DND-41 (cell line): Measurements from ENCODE around the gene PDE12.

ENCODE experiments used
- ATAC-seq: fragments of 200-7000 bp; cut with Tn5 transposase; 3 replicates; pipeline ENCODE4 v1.9.1; 2021; ENCODE audit warnings: low read depth; ENCODE audit not compliant: insufficient read depth
- DNase-seq: peaks from one replicate; pipeline ENCODE4 v3.0.0-alpha.2; 2020
- H2AFZ ChIP-seq: 2 replicates; pipeline ENCODE4 v1.6.0; 2012; ENCODE audit warnings: low read depth, low read length
- H3K27ac ChIP-seq: 2 replicates; pipeline ENCODE4 v1.5.1; 2012; ENCODE audit warnings: low read length, inconsistent platforms
- H3K27me3 ChIP-seq: fragments of 200-600 bp; sonication (generic); 2 replicates; pipeline ENCODE4 v1.6.0; 2012; ENCODE audit warnings: low read length, mild to moderate bottlenecking, inconsistent platforms; ENCODE audit not compliant: insufficient read depth, poor library complexity
- H3K36me3 ChIP-seq: 2 replicates; pipeline ENCODE4 v1.5.1; 2012; ENCODE audit warnings: low read length, inconsistent platforms; ENCODE audit not compliant: insufficient read depth
- H3K4me1 ChIP-seq: 2 replicates; pipeline ENCODE4 v1.5.1; 2012; ENCODE audit warnings: mild to moderate bottlenecking, low read length; ENCODE audit not compliant: insufficient read depth
- H3K4me2 ChIP-seq: 2 replicates; pipeline ENCODE4 v1.6.0; 2012; ENCODE audit warnings: mild to moderate bottlenecking, moderate library complexity, low read length, inconsistent platforms; ENCODE audit not compliant: insufficient read depth
- H3K4me3 ChIP-seq, 2 experiments: fragments of 200-600 bp in 1 of 2; shearing (Covaris generic) in 1 of 2; 2 replicates each; pipeline ENCODE4 v1.5.1; 2012 to 2016; ENCODE audit warnings: inconsistent platforms in 2 of 2, low read length in 2 of 2, mild to moderate bottlenecking in 2 of 2, low read depth in 1 of 2, moderate library complexity in 1 of 2
- H3K79me2 ChIP-seq: 2 replicates; pipeline ENCODE4 v1.6.0; 2012; ENCODE audit warnings: low read length, inconsistent platforms; ENCODE audit not compliant: insufficient read depth
- H3K9ac ChIP-seq: 2 replicates; pipeline ENCODE4 v1.6.0; 2012; ENCODE audit warnings: low read depth, mild to moderate bottlenecking, inconsistent platforms, low read length, moderate library complexity
- H3K9me3 ChIP-seq: 2 replicates; pipeline ENCODE4 v1.5.1; 2012; ENCODE audit warnings: low read length, moderate library complexity, mild to moderate bottlenecking, inconsistent platforms; ENCODE audit not compliant: insufficient read depth, severe bottlenecking
- H4K20me1 ChIP-seq: 2 replicates; pipeline ENCODE4 v1.6.0; 2012; ENCODE audit warnings: low read length; ENCODE audit not compliant: insufficient read depth
- EZH2 ChIP-seq: IDR thresholded peaks from 3 replicates; pipeline ENCODE4 v1.6.1; 2012; ENCODE audit warnings: borderline replicate concordance, low read depth, mild to moderate bottlenecking, moderate library complexity, low read length, inconsistent platforms; ENCODE audit not compliant: severe bottlenecking
- TF ChIP-seq, protein P1 (sequence below): IDR thresholded peaks from 2 replicates; pipeline ENCODE4 v1.5.1; 2012; ENCODE audit warnings: borderline replicate concordance, low read length, moderate library complexity, mild to moderate bottlenecking; ENCODE audit not compliant: poor library complexity, severe bottlenecking; ENCODE audit errors: extremely low read depth

Gene PDE12

GRCh38 chr3:57569859-57570450 is 13.9 kb downstream of the PDE12 start:
- no peak overlapping the region for H3K4me3 ChIP-seq
- H3K9ac ChIP-seq = no peak overlapping the region
- peaks cover 81% of the 10 kb centered on the region for H3K36me3 ChIP-seq
- H3K9me3 ChIP-seq = no peaks in the 10 kb centered on the region
- H3K4me1 ChIP-seq = no peaks in the 10 kb centered on the region
- H2AFZ ChIP-seq = no peak overlapping the region
- H3K27me3 ChIP-seq = no peaks in the 10 kb centered on the region
- peaks cover 4% of the 10 kb centered on the region; the same call in 1 of the 2 replicates for H4K20me1 ChIP-seq
- DNase-seq (no peak), ATAC-seq (no peak)
- H3K27ac ChIP-seq = no peak overlapping the region
- H3K79me2 ChIP-seq = peaks cover 54% of the 10 kb centered on the region
- H3K4me2 ChIP-seq = no peak overlapping the region
- TF ChIP-seq EZH2 = no peak
- TF ChIP-seq, protein P1, sequence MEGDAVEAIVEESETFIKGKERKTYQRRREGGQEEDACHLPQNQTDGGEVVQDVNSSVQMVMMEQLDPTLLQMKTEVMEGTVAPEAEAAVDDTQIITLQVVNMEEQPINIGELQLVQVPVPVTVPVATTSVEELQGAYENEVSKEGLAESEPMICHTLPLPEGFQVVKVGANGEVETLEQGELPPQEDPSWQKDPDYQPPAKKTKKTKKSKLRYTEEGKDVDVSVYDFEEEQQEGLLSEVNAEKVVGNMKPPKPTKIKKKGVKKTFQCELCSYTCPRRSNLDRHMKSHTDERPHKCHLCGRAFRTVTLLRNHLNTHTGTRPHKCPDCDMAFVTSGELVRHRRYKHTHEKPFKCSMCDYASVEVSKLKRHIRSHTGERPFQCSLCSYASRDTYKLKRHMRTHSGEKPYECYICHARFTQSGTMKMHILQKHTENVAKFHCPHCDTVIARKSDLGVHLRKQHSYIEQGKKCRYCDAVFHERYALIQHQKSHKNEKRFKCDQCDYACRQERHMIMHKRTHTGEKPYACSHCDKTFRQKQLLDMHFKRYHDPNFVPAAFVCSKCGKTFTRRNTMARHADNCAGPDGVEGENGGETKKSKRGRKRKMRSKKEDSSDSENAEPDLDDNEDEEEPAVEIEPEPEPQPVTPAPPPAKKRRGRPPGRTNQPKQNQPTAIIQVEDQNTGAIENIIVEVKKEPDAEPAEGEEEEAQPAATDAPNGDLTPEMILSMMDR = no peak

DNA sequence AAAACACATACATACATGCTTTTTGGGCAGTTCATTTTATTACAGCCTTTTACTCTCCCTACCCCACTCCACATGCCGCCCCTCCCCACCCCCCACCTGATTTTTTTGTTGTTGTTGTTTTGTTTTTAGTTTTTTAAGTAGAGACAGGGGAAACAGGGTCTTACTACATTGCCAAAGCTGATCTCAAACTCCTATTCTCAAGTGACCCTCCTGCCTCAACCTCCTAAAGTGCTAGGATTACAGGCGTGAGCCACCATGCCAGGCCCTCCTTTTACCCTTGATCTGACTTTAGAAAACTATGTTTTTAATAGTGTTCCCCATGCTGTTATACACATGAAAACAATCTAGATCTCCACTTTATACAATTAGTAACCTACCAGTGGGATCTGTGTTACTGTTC is 14.8 kb downstream of the PDE12 start:
- Histone ChIP-seq H3K36me3 (peaks cover 84% of the 10 kb centered on the region), H3K9me3 (no peaks in the 10 kb centered on the region), H4K20me1 (peaks cover 4% of the 10 kb centered on the region; the same call in 1 of the 2 replicates)

DNA sequence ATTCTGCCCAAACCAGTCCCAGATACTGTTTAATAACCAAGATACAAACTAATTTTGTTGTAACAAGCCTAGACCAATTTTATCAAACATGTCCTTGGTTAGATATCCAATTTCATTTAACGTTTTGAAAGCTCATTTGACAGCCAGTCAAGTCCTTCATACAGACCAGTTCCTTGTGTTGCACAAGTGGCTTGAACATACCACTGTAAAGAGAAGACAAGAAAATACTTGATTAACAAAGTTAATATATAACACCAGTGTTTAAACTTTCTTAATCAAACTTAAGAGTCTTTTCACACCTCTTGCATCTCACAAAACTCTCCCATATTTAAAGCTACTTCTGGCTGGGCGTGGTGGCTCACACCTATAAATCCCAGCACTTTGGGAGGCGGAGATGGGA is 16.0 kb downstream of the PDE12 start:
- Histone ChIP-seq H2AFZ (no peak overlapping the region), H4K20me1 (peaks cover 9% of the 10 kb centered on the region; the same call in 1 of the 2 replicates), H3K36me3 (peaks cover 84% of the 10 kb centered on the region), H3K4me3 (no peak overlapping the region), H3K27me3 (no peaks in the 10 kb centered on the region), H3K4me2 (no peak overlapping the region), H3K9me3 (no peaks in the 10 kb centered on the region), H3K27ac (no peak overlapping the region), H3K4me1 (no peaks in the 10 kb centered on the region), H3K9ac (no peak overlapping the region), H3K79me2 (peaks cover 60% of the 10 kb centered on the region)
- ATAC-seq (no peak), DNase-seq (no peak)
- TF ChIP-seq, protein P1 = no peak
- no peak for TF ChIP-seq EZH2

More for the DNA sequence above, 14.8 kb downstream of the PDE12 start:
- Histone ChIP-seq H3K9ac (no peak overlapping the region), H3K27me3 (no peaks in the 10 kb centered on the region), H3K4me2 (no peak overlapping the region), H3K79me2 (peaks cover 60% of the 10 kb centered on the region), H2AFZ (no peak overlapping the region), H3K4me1 (no peaks in the 10 kb centered on the region), H3K4me3 (no peak overlapping the region), H3K27ac (no peak overlapping the region)
- ATAC-seq = no peak
- DNase-seq = no peak
- no peak for TF ChIP-seq EZH2
- TF ChIP-seq, protein P1 = no peak
